HepG2 (cell line): ENCODE measurements around the gene AGRN. TPM values are rescaled to one million over a fixed set of nuclear protein-coding genes. Genes with fewer than 3 reads are reported as not detected.
A peak's percentile ranks its signal among the peaks of the same experiment; 100 is the strongest.

Experiments
- BRD4 ChIP-seq: sonication (generic); formaldehyde crosslinking; IDR thresholded peaks from 2 replicates; pipeline ENCODE4 v1.4.0; 2020; ENCODE audit warnings: missing genetic modification reagents
- ETV6 ChIP-seq: sonication (generic); formaldehyde crosslinking; conservative IDR thresholded peaks from 2 replicates; pipeline ENCODE4 v1.4.0; 2020; ENCODE audit warnings: missing genetic modification reagents
- FOXO1 ChIP-seq: sonication (generic); formaldehyde crosslinking; IDR thresholded peaks from 2 replicates; pipeline ENCODE4 v1.4.0; 2020; ENCODE audit warnings: missing genetic modification reagents
- HHEX ChIP-seq: IDR thresholded peaks from 2 replicates; pipeline ENCODE4 v1.6.1; 2016; ENCODE audit warnings: control low read depth
- HOXA7 ChIP-seq: sonication (generic); formaldehyde crosslinking; IDR thresholded peaks from 2 replicates; pipeline ENCODE4 v1.8.1; 2022; ENCODE audit warnings: mild to moderate bottlenecking, missing genetic modification reagents, moderate library complexity
- MEIS1 ChIP-seq: sonication (generic); formaldehyde crosslinking; IDR thresholded peaks from 2 replicates; pipeline ENCODE4 v1.9.0; 2021; ENCODE audit warnings: mild to moderate bottlenecking, missing genetic modification reagents, moderate library complexity, borderline replicate concordance
- MIXL1 ChIP-seq: IDR thresholded peaks from 2 replicates; pipeline ENCODE4 v1.6.1; 2016
- MLLT10 ChIP-seq: sonication (generic); formaldehyde crosslinking; IDR thresholded peaks from 2 replicates; pipeline ENCODE4 v1.4.0; 2020; ENCODE audit warnings: missing genetic modification reagents
- NFAT5 ChIP-seq: sonication (generic); formaldehyde crosslinking; IDR thresholded peaks from 2 replicates; pipeline ENCODE4 v1.4.0; 2020; ENCODE audit warnings: missing genetic modification reagents
- REL ChIP-seq: sonication (generic); formaldehyde crosslinking; conservative IDR thresholded peaks from 2 replicates; pipeline ENCODE4 v1.8.0; 2022; ENCODE audit warnings: mild to moderate bottlenecking, missing genetic modification reagents, moderate library complexity
- SIX1 ChIP-seq: sonication (generic); formaldehyde crosslinking; IDR thresholded peaks from 2 replicates; pipeline ENCODE4 v1.4.0; 2020; ENCODE audit warnings: missing genetic modification reagents, borderline replicate concordance
- TARDBP ChIP-seq: sonication (generic); formaldehyde crosslinking; IDR thresholded peaks from 2 replicates; pipeline ENCODE4 v1.8.0; 2022; ENCODE audit warnings: mild to moderate bottlenecking, missing genetic modification reagents
- TEAD3 ChIP-seq: optimal IDR thresholded peaks from 2 replicates; pipeline ENCODE3; 2016; ENCODE audit warnings: borderline replicate concordance
- TOPORS ChIP-seq: sonication (generic); formaldehyde crosslinking; IDR thresholded peaks from 2 replicates; pipeline ENCODE4 v1.8.0; 2023; ENCODE audit warnings: mild to moderate bottlenecking, missing genetic modification reagents
- ZNF431 ChIP-seq: sonication (generic); formaldehyde crosslinking; IDR thresholded peaks from 2 replicates; pipeline ENCODE4 v1.9.0; 2022; ENCODE audit warnings: missing genetic modification reagents, low read depth, mild to moderate bottlenecking, borderline replicate concordance
- ZNF547 ChIP-seq: sonication (generic); formaldehyde crosslinking; IDR thresholded peaks from 2 replicates; pipeline ENCODE4 v1.5.1; 2020; ENCODE audit warnings: mild to moderate bottlenecking, missing genetic modification reagents
- ZNF564 ChIP-seq: sonication (generic); formaldehyde crosslinking; IDR thresholded peaks from 2 replicates; pipeline ENCODE4 v1.8.1; 2023; ENCODE audit warnings: mild to moderate bottlenecking, missing genetic modification reagents
- ZNF782 ChIP-seq: sonication (generic); formaldehyde crosslinking; IDR thresholded peaks from 2 replicates; pipeline ENCODE4 v1.4.0; 2020; ENCODE audit warnings: missing genetic modification reagents, mild to moderate bottlenecking, borderline replicate concordance
- polyA plus RNA-seq, 8 experiments: library from polyadenylated mRNA; depleted of rRNA in 3 of 8; stranded (reverse) in 7 of 8; unstranded in 1 of 8; fragments of >200 nt; fragmentation: Illumina TruSeq in 4 of 8; extraction: Trizol in 4 of 8; gene quantifications; 2 replicates each; pipeline versions ENCODE4 v1.2.1 to v1.2.3, GENCODE V29; 2011 to 2016; ENCODE audit warnings: low read depth in 4 of 8, missing spikeins in 1 of 8, mixed read lengths in 1 of 8; ENCODE audit not compliant: insufficient read depth in 1 of 8
- total RNA-seq, 5 experiments: library from RNA; depleted of rRNA; stranded (reverse); fragments of >200 nt; fragmentation: Illumina TruSeq; extraction: Trizol; gene quantifications; 2 replicates each; pipeline ENCODE4 v1.2.3, GENCODE V29; 2016; ENCODE audit warnings: low read depth in 1 of 5
- TF ChIP-seq, protein P1 (sequence below): sonication (generic); formaldehyde crosslinking; IDR thresholded peaks from 2 replicates; pipeline ENCODE4 v1.5.1; 2020; ENCODE audit warnings: missing genetic modification reagents, mild to moderate bottlenecking, borderline replicate concordance
- TF ChIP-seq, protein P2 (sequence below): sonication (generic); formaldehyde crosslinking; IDR thresholded peaks from 2 replicates; pipeline ENCODE4 v1.8.0; 2022; ENCODE audit warnings: mild to moderate bottlenecking, missing genetic modification reagents, borderline replicate concordance
- TF ChIP-seq, protein P3 (sequence below): fragments of 450-650 bp; IDR thresholded peaks from 2 replicates; pipeline ENCODE4 v1.6.1; 2016

AGRN gene
- total and polyA plus RNA-seq, 2 of the 13 experiments (the other 11 are each of a cell fraction or from before 2014, with no cell fraction given) = 29.8 to 65.2 TPM

DNA sequence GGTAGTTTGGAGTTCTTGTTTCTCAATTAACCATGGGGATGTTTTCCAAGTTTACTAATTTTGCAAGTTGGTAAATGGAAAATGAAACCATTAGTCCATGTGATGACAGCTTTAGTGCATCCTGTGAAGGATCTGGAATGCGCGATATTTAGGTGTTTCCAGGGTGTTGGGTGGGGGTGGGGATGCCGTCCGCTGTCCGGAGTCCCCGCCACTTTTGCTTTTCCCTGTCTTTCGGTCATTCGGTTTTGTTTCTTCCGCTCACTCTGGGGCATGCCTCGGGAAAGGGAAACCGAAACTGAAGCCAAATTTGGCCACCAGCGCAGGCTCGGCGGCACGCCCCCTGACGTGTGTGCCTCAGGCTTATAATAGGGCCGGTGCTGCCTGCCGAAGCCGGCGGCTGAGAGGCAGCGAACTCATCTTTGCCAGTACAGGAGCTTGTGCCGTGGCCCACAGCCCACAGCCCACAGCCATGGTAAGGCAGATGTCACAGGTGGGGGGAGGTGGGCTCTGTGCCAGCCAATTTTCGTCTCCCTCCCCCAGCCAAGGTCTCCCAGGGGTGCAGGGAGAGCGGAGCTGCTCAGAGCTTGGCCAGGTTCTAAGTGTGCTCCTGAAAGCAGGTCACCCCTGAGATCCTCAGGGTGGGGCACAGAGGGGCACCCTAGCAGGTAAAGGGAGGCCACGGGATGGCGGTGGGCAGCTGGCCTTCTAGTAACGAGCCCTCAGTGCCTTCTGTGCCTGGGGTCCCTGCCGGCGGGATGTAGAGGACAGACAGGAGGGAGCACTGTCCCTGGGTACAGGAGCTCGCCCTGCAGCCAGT lies 6.6 kb upstream of the AGRN start, which contains the start of gene ISG15 (continued):
- TF ChIP-seq, protein P1, sequence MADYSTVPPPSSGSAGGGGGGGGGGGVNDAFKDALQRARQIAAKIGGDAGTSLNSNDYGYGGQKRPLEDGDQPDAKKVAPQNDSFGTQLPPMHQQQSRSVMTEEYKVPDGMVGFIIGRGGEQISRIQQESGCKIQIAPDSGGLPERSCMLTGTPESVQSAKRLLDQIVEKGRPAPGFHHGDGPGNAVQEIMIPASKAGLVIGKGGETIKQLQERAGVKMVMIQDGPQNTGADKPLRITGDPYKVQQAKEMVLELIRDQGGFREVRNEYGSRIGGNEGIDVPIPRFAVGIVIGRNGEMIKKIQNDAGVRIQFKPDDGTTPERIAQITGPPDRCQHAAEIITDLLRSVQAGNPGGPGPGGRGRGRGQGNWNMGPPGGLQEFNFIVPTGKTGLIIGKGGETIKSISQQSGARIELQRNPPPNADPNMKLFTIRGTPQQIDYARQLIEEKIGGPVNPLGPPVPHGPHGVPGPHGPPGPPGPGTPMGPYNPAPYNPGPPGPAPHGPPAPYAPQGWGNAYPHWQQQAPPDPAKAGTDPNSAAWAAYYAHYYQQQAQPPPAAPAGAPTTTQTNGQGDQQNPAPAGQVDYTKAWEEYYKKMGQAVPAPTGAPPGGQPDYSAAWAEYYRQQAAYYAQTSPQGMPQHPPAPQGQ (CRISPR knock-in tag) = no peak
- TF ChIP-seq ETV6 (CRISPR knock-in tag) (no peak), REL (no peak), FOXO1 (peak; percentile 55), ZNF564 (CRISPR knock-in tag) (no peak), TARDBP (CRISPR knock-in tag) (no peak), HHEX (CRISPR knock-in tag) (no peak), ZNF431 (CRISPR knock-in tag) (no peak), BRD4 (CRISPR knock-in tag) (no peak), NFAT5 (CRISPR knock-in tag) (no peak), ZNF782 (CRISPR knock-in tag) (no peak), MIXL1 (CRISPR knock-in tag) (peak; percentile 65; the same call in 1 of the 2 replicates), HOXA7 (CRISPR knock-in tag) (no peak), SIX1 (CRISPR knock-in tag) (no peak), MLLT10 (no peak), ZNF547 (no peak), MEIS1 (CRISPR knock-in tag) (peak; percentile 75; the same call in 1 of the 2 replicates), TOPORS (CRISPR knock-in tag) (no peak), TEAD3 (CRISPR knock-in tag) (peak; percentile 85)
- TF ChIP-seq, protein P2, sequence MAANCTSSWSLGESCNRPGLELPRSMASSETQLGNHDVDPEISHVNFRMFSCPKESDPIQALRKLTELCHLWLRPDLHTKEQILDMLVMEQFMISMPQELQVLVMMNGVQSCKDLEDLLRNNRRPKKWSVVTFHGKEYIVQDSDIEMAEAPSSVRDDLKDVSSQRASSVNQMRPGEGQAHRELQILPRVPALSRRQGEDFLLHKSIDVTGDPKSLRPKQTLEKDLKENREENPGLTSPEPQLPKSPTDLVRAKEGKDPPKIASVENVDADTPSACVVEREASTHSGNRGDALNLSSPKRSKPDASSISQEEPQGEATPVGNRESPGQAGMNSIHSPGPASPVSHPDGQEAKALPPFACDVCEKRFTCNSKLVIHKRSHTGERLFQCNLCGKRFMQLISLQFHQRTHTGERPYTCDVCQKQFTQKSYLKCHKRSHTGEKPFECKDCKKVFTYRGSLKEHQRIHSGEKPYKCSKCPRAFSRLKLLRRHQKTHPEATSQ (CRISPR knock-in tag) = no peak
- TF ChIP-seq, protein P3, sequence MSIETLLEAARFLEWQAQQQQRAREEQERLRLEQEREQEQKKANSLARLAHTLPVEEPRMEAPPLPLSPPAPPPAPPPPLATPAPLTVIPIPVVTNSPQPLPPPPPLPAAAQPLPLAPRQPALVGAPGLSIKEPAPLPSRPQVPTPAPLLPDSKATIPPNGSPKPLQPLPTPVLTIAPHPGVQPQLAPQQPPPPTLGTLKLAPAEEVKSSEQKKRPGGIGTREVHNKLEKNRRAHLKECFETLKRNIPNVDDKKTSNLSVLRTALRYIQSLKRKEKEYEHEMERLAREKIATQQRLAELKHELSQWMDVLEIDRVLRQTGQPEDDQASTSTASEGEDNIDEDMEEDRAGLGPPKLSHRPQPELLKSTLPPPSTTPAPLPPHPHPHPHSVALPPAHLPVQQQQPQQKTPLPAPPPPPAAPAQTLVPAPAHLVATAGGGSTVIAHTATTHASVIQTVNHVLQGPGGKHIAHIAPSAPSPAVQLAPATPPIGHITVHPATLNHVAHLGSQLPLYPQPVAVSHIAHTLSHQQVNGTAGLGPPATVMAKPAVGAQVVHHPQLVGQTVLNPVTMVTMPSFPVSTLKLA = peak; percentile 38; the same call in 1 of the 2 replicates
